Muscle of leg (tissue), 11 donors: ENCODE results near the gene NBPF1. TPM values are rescaled to one million over a fixed set of nuclear protein-coding genes. Genes with fewer than 3 reads are reported as not detected.
"Not testable (repeated sequence)": the region's sequence is repeated elsewhere in the genome, so short reads cannot be mapped to it uniquely, and the experiment has no call there.

Experiments
- DNase-seq: peaks from one replicate; pipeline ENCODE4 v3.0.0; 2013
- H3K27ac ChIP-seq: one replicate; pipeline ENCODE4 v1.5.1; 2013; ENCODE audit warnings: mild to moderate bottlenecking, low read length, control low read depth
- H3K27me3 ChIP-seq: one replicate; pipeline ENCODE4 v1.6.1; 2013; ENCODE audit warnings: low read length; ENCODE audit not compliant: control insufficient read depth, insufficient read depth
- H3K36me3 ChIP-seq: one replicate; pipeline ENCODE4 v1.6.1; 2013; ENCODE audit warnings: low read length; ENCODE audit not compliant: control insufficient read depth, insufficient read depth
- H3K4me1 ChIP-seq: one replicate; pipeline ENCODE4 v1.6.1; 2013; ENCODE audit warnings: low read length; ENCODE audit not compliant: control insufficient read depth, insufficient read depth
- H3K4me3 ChIP-seq: one replicate; pipeline ENCODE4 v1.5.1; 2013; ENCODE audit warnings: low read length, control low read depth
- H3K9me3 ChIP-seq: replicated peaks from 2 replicates; pipeline ENCODE4 v1.6.1; 2013; ENCODE audit warnings: low read depth, low read length; ENCODE audit not compliant: control insufficient read depth
- WGBS: methylation state at CpG from one replicate; pipeline ENCODE4 v1.1.5; 2013; ENCODE audit warnings: missing lambda C conversion rate; ENCODE audit not compliant: insufficient coverage; 5-methylcytosine and 5-hydroxymethylcytosine counted together
- polyA plus RNA-seq, 8 donors: library from polyadenylated mRNA; unstranded; fragments of 120-200 nt; gene quantifications; one replicate each; pipeline versions ENCODE4 v1.2.1 to v1.2.3, GENCODE V29; 2013; ENCODE audit warnings: inconsistent platforms in 1 of 8, low replicate concordance in 1 of 8; ENCODE audit not compliant: insufficient read length in 8 of 8, insufficient read depth in 1 of 8
- total RNA-seq: library from RNA; stranded (reverse); fragments of 120-200 nt; gene quantifications from one replicate; pipeline ENCODE4 v1.2.4, GENCODE V29; 2013

NBPF1 gene
- total and polyA plus RNA-seq, 9 donors, result 72.6 to 148 (median 114) TPM

DNA sequence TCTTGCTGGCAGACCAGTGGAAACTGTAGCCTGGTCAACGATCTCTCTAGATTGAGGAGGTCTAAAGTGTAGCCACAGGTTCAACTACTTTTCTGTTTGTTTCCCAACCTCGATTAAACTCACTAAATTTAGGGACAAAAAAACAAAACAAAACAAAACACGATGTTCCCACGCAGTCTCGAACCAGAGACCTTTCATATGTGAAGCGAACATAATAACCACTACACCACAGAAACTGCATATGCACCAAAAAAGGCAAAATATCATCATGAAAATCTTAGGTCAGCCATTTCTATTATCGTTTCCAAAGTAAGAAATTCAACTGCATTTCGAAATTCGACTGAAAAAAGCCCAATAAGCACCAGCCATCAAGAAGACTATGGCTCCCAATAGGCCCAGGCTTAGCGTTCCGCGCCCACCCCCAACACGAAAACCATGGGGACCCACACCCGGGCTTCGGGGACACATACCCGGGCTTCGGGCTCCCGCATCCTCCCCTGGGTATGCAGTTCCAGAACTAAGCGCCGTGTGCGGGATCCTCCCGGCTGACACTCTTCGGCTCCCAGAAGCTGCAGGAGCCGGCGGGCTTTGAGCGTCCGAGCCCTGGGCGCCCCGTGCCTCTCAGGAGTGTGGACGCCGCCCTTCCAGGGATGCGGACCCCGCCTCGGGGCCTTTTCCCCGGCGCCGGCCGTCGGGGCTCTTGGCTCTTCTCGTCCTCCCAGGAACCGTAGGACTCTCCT, 65.7 kb downstream of the NBPF1 start:
- WGBS, result no CpG with 5 or more reads among the region's 41 CpGs
- not testable (repeated sequence) for DNase-seq

DNA sequence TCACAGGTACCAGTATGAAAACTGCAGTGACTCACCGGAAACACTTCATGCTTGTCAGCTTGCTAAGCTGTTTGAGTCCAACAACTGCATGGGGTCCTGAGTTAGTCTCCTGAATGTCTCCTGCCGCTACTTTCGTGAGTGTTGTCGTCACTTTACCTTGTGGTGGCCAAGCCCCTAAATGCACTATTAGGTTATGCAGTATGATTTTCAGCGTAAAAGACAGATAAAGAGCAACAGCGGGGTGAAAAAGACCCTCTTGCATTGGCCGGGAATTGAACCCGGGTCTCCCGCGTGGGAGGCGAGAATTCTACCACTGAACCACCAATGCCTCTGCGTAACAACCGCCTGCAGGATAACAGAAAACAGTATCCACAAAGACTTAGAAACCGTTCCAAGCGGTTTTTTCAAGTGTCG, 67.7 kb downstream of the NBPF1 start:
- not testable (repeated sequence) for H3K4me3 ChIP-seq, H3K9me3 ChIP-seq, H3K27ac ChIP-seq, H3K36me3 ChIP-seq, H3K4me1 ChIP-seq
- peaks cover 20% of the 10 kb centered on the region for H3K27me3 ChIP-seq
- peak; percentile 30 for DNase-seq
- no CpG with 5 or more reads among the region's 16 CpGs for WGBS

More for the DNA sequence above, 65.7 kb downstream of the NBPF1 start:
- not testable (repeated sequence) for H3K27ac ChIP-seq, H3K4me3 ChIP-seq, H3K9me3 ChIP-seq, H3K36me3 ChIP-seq, H3K4me1 ChIP-seq
- H3K27me3 ChIP-seq, result peaks cover 20% of the 10 kb centered on the region

DNA sequence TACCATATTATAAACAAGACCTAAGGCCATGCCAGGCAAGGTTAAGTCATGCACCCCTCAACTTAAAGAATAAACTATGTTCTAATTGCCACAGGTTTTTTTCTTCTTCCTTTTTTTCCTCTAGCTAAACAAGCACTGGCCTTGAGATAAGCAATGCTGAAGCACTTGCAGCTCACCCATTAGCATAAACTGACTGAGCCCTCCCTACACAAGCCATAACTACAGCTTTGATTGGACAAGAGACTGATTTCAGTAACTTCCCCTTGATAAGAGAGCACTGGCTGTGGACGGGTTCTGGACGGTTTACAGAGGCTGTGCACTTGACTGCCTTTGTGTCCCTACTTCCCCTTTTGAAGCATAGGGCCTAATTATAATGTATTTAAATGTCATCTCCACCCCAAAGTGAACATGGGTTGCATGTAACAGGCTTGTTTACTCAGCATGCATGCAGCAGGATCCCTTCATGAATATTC, 72.9 kb downstream of the NBPF1 start:
- H3K27me3 ChIP-seq, result peaks cover 22% of the 10 kb centered on the region
- H3K4me3 ChIP-seq, H3K9me3 ChIP-seq, H3K27ac ChIP-seq, H3K36me3 ChIP-seq, H3K4me1 ChIP-seq, DNase-seq: not testable (repeated sequence)
- no CpG with 5 or more reads among the region's 2 CpGs for WGBS

DNA sequence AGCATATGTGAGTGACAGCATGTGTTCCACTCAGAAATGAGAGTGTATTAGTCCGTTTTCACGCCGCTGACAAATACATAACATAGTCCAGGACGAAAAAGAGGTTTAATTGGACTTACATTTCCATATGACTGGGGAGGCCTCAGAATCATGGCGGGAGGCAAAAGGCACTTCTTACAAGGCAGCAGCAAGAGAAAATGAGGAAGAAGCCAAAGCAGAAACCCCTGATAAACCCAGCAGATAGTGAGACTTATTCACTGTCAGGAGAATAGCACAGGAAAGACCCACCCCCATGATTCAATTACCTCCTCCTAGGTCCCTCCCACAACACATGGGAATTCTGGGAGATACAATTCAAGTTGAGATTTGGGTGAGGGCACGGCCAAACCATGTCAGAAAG, 75.8 kb downstream of the NBPF1 start:
- DNase-seq, H3K4me1 ChIP-seq, H3K36me3 ChIP-seq, H3K27ac ChIP-seq, H3K4me3 ChIP-seq, H3K9me3 ChIP-seq: not testable (repeated sequence)
- H3K27me3 ChIP-seq, result peaks cover 33% of the 10 kb centered on the region
- no CpG with 5 or more reads among the region's 6 CpGs for WGBS

DNA sequence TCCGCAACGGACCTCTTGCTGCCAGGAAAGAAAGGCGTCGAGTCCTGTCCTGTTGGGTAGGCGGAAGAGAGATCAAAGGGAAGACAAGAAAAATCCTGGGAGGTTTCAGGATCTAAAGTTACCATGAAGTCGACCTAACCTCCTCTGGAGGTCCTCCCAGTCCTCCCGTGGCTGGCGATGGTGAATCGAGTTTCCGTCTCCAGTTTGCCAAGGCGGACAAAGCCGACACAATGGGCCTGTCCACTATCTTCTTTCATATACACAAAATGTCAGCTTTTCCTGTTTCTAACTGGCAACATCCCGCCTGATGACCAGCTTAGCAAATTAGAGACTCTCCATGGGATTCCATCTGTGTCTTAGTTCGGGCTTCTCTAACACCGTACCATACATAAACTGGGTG, 76.6 kb downstream of the NBPF1 start:
- not testable (repeated sequence) for H3K4me1 ChIP-seq, H3K27ac ChIP-seq, DNase-seq, H3K4me3 ChIP-seq, H3K9me3 ChIP-seq, H3K36me3 ChIP-seq
- peaks cover 41% of the 10 kb centered on the region for H3K27me3 ChIP-seq
- WGBS, result 68% methylated on average over 9 of the region's 15 CpGs

DNA sequence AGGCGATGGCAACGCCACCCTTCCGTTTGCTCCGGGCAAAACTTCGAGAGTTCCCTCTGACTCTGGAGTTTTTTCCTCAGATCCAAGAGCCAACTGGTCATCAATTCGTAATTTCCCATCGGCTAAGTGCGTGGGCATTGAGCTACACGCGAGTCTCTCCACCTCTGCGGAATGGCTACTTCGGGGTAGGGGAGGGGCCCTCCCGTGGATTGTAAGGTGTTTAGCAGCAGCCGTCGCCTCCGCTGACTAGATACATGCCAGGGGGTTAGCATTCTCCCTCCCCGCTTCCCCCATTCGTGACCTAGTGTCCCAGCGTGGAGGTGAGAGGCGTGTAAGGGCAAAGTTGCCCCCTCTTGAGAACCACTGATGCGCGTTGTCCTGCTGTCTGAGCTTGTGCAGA, 77.5 kb downstream of the NBPF1 start:
- WGBS, result 27% methylated on average over 3 of the region's 22 CpGs

GRCh38 chr1:16535487-16535886, 77.9 kb downstream of the NBPF1 start:
- H3K9me3 ChIP-seq, H3K36me3 ChIP-seq, DNase-seq, H3K4me3 ChIP-seq, H3K4me1 ChIP-seq, H3K27ac ChIP-seq: not testable (repeated sequence)
- WGBS, result 1% methylated on average over 18 of the region's 34 CpGs
- peaks cover 45% of the 10 kb centered on the region for H3K27me3 ChIP-seq

More for the DNA sequence above, 77.5 kb downstream of the NBPF1 start:
- DNase-seq, H3K36me3 ChIP-seq, H3K27ac ChIP-seq, H3K4me3 ChIP-seq, H3K9me3 ChIP-seq, H3K4me1 ChIP-seq: not testable (repeated sequence)
- peaks cover 45% of the 10 kb centered on the region for H3K27me3 ChIP-seq

DNA sequence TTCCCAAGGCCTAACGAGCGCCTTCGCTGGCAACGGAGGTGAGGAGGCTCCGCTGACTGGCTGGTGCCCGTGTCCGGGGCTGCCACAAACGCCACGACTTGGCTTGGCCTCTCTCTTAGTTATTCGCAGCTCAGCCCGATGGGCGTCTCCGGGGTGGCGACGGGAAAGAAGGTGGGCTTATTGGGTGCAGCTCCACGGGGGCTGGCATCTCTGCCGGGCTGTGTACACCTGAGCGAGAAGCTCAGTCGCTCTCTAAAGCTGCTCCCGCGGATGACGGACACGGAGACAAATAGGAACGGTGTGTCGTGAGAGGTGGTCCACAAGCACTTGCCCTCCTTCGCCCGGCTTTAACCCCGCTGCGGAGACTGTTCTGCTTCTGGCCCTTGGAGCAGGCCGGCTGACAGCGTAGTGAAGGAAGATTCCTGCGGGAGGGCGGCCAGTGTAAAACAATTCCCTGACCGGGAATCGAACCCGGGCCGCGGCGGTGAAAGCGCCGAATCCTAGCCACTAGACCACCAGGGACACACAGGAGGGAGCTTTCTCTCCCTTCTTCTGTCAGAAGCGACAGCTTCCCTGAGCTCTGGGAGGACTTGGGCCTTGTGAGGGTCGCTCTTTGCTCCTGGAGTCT, 78.4 kb downstream of the NBPF1 start:
- H3K36me3 ChIP-seq, DNase-seq, H3K9me3 ChIP-seq, H3K4me3 ChIP-seq, H3K4me1 ChIP-seq, H3K27ac ChIP-seq: not testable (repeated sequence)
- 0% methylated on average over 12 of the region's 43 CpGs for WGBS
- peaks cover 48% of the 10 kb centered on the region for H3K27me3 ChIP-seq

DNA sequence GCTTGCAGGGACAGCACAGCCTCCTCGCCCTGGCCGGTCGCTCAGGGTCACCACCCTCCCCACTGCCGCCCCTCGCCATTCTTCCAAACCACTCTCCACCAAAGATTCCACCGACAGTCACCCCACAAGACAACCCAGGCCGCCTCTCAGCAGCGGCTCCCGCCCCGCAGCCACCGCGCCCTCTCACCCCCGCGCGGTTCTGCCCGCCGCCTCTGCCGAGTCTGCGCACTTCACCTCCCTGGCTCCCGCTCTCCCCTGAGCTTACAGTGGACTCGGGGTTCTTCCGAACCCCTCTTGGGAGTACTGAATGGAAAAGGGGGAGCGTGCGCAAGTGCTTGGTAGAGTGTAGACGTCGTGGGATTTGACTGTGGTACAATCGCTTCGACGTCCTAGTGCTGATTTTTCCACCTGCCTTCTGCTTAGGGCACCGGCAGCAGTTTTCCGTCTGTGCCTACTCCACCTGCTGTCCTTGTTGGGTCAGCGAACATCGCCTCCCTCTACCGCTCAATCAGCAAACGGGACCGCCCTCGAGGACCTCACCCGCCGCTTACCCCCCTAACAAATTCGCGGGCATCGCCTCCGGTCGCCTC, 79.0 kb downstream of the NBPF1 start:
- WGBS, result 0% methylated on average over 3 of the region's 44 CpGs
- not testable (repeated sequence) for H3K4me3 ChIP-seq, H3K4me1 ChIP-seq, DNase-seq, H3K36me3 ChIP-seq, H3K27ac ChIP-seq, H3K9me3 ChIP-seq
- peaks cover 48% of the 10 kb centered on the region for H3K27me3 ChIP-seq

GRCh38 chr1:16532235-16532991, 81.0 kb downstream of the NBPF1 start:
- H3K4me1 ChIP-seq, H3K4me3 ChIP-seq, DNase-seq, H3K36me3 ChIP-seq, H3K27ac ChIP-seq, H3K9me3 ChIP-seq: not testable (repeated sequence)
- WGBS, result 13% methylated on average over 12 of the region's 32 CpGs
- peaks cover 48% of the 10 kb centered on the region for H3K27me3 ChIP-seq
